ENCODE data around the gene CTTNBP2.

- TF ChIP-seq, protein P1, sequence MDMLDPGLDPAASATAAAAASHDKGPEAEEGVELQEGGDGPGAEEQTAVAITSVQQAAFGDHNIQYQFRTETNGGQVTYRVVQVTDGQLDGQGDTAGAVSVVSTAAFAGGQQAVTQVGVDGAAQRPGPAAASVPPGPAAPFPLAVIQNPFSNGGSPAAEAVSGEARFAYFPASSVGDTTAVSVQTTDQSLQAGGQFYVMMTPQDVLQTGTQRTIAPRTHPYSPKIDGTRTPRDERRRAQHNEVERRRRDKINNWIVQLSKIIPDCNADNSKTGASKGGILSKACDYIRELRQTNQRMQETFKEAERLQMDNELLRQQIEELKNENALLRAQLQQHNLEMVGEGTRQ (IDR thresholded peaks at IDR 0.05; ENCODE audit: borderline replicate concordance, low read depth, low read length), result no peak
- TF ChIP-seq, protein P2, sequence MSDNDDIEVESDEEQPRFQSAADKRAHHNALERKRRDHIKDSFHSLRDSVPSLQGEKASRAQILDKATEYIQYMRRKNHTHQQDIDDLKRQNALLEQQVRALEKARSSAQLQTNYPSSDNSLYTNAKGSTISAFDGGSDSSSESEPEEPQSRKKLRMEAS (IDR thresholded peaks at IDR 0.05; ENCODE audit: low read depth), result no peak
Measured at GRCh38 chr7:117894037-117894436, 20.8 kb upstream of the CTTNBP2 start.
